HG03175 (cell line): ENCODE measurements around the gene RPS6KA4.

Source experiments
- ATAC-seq: cut with Tn5 transposase; IDR thresholded peaks from one replicate; pipeline ENCODE4 v1.9.1; 2021; ENCODE audit warnings: mild to moderate bottlenecking, moderate library complexity; ENCODE audit not compliant: unreplicated experiment

RPS6KA4 gene

DNA sequence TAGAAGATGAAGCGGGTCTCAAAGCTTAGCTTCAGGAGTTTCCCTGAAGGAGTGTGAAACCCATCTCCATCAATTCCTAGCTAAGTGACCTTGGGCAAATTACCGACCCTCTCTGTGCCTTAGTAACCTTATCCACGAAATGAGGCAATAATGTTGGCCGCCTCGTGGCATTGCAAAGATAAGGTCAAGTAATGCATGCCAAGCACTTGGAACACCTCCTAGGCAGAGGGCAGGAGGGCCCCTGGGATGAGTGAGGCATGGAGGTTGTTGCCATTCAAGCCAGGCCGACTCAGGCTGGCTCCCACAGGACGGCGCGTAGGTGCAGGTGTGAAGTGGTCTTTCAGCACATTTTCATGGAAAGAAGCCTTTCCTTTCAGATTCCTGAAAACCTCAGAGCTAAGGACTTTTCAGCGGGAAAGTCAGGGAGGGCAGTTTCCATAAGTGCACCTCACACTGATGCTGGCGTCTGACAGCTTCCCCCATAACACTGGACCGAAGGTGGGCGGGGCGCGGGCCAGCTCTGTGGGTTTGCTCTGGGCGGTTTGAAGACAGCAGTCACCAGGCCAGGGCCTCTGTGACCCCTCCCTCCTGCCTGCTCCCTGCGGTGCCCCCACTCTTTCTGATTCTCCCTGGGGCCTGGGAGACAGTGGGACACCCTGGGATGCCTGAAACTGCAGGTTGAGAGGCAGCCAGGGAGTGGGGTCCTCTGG is 25.2 kb downstream of the RPS6KA4 start:
- ATAC-seq: no peak

DNA sequence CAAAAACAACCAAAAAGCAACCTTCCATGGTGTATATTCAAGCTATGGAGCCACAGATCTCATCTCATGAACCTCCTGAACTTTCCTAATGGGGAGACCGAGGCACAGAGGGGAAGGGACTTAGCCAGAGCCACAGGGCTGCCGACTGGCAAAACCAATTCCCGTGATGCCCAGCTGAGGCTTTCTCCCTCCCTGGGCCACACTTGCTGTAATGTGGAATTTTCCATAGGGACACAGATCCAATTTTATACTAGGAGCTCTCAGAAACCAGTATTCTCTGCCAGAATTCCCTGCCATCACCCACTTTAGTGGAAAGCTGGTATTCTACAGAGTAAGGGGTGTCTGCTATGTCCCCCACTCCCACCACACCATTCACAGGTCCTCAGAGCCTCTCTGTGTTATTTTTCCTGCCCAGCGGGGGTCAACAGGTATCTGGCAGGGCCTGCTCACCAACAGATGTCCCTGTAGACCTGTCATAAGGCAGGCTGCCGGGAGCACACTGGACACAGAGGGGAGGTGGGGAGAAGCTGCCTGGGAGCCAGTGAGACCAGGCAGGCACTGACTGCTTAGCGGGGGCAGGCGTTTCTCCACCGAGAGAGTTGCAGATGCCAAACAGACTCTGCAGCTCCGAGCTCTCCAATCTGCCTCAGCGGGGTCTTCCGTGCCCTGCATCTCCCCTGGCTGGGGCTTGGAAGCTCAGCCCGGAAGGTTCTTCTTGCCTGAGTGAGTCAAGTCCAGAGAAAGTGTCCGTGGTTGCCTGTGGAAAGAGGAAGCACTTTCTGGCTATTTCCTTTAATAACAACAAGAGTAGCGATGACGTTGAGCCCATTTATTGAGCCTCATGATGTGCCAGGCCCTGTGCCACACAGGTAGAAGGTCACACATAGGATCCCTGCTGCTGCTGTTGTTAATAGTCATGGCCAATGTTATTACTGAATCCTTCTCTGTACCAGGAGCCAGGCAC is 26.3 kb downstream of the RPS6KA4 start:
- ATAC-seq: no peak

DNA sequence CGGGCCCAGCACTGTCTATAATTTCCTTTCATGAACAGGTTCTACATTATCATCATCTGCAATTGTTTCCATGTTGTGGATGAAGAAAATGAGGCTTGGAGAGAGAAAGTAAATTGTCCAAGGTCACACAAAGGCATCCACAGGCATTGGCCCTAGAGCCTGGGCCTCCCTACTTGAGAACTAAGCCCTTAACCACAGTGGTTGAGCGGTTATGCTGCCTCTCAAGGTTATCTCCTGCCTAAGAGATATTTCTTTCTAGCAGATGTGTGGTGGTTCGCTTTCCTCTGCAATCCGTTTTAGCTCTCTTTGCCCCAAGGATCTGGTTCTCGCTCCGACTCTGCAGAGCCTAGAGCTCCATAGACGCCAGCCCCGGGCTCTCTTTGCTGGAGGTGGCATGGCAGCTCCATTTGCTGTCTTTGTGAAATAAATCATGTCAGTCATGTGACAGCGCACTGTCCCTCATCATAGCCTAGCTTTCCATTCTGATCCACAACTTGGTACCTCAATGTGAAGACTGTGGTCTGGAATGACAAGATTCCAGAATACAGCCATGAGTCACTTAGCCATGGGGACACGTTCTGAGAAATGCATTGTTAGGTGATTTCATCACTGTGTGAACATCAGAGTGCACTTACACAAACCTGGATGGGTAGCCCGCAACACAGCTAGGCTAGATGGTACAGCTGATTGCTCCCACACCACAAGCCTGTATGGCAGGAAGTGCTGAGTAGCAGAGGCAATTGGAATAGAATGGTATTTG is 27.2 kb downstream of the RPS6KA4 start:
- ATAC-seq: no peak

DNA sequence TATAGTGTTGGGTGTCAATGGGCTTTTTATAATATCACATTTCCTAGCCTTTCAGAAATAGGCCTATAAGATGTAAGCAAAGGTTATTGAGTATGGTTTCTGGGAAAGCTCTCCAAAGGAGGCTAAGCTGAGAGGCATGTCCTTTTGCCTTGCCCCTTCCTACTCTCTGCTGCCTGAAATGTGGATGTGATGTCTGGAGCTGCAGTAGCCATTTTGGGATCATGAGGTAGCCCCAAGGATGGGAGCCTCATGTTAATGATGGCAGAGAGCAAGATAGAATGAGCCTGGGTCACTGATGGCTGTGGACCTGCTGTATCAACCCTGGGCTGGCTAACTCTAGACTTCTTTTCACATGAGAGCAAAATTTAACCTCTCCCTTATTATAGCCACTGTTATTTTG is 29.0 kb downstream of the RPS6KA4 start:
- ATAC-seq: no peak

DNA sequence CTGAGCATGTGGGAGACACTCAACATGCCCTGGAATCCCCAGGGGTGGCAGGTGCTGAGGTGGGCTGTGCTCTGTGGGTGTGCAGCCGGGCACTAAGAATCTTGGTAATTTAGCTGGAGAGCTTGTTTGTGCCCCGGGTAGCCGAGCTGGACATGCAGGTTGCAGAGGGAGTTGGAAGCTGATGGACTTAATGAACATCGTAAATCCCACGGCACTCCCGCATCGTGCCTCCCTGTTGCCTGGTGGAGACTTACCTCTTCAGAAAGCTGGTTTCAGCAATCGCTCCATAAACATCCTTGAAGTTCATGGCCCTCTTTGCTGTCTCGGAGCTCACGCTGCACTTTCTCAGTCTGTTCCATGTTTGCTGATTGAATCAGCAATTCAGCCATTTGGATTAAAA is 29.9 kb downstream of the RPS6KA4 start:
- ATAC-seq: no peak

DNA sequence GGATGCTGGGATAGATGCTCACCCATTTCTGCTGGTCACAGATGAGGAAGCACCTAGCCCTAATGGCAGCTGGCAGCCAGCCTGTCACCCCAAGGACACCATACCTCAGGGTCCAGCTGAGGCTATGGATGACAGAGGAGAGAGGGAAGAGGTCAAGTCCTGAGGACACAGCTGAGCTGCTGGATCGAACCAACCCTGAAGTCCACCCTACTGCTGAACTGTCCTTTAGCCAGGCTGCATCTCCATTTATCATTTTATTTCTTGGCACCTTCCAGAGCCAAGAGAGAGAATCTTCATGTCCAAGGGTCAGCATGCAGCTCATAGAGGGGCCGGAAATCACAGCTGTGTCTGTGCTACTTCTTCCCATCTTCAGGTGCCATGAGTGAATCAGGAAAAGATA is 30.9 kb downstream of the RPS6KA4 start:
- no peak for ATAC-seq

DNA sequence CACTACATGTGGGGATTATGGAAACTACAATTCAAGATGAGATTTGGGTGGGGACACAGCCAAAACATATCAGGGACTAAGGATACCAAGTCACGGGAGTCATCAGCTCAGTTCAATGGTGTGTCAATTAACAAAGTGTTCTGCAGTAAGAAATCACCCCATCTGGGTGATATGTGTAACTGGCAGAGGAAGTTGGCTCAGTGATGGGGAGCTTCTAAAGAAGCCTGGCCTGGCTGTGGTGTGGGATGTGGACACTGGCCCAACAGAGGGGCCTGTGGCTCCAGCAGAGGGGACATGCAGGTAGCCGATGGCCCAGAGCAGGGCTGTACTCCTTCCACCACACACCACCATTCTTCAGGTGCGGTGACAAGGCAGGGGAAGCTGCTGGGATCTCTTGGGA is 31.6 kb downstream of the RPS6KA4 start:
- no peak for ATAC-seq

DNA sequence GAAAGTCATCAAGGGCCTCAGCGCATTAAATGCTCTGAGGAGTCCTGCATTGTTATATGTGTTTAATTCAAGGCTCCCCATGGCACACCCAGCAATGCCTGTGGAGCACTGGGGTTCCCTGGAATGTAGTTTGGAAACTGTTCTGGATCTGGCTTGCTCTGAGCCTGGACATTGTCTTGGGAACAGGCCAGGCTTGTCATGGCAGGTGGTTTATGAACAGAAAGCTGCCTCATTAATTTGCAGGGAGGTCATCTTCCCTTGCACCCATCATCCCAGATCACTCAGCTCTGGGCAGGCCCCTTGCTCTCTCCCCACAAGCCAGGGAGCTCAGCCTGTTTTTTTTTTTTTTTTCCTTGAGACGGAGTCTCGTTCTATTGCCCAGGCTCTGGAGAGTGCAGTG is 32.9 kb downstream of the RPS6KA4 start:
- ATAC-seq: no peak

DNA sequence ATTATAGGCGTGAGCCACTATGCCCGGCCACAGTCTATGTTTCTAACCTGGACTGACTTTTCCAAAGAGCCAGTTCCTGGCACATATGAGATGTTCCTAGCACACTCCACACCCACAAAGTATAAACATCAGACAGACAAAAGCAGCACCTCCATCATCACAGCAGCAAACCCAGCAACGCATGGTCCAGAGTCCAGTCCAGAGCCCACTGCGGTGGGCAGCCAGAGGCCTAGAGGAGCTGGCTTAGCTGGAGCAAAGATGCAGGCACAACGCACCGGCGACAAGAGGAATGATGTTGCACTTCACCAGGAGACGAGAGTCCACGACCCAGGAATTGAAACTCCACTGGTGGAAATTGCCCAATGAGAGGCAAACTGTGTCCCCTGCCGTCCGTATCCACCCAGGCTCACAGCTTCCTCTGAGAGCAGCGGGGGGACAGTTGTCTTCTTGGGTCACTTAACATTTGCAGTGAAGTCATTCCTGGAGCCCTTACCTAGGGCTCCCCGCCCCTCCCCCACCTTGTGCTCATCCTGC is 36.6 kb downstream of the RPS6KA4 start:
- ATAC-seq: no peak

DNA sequence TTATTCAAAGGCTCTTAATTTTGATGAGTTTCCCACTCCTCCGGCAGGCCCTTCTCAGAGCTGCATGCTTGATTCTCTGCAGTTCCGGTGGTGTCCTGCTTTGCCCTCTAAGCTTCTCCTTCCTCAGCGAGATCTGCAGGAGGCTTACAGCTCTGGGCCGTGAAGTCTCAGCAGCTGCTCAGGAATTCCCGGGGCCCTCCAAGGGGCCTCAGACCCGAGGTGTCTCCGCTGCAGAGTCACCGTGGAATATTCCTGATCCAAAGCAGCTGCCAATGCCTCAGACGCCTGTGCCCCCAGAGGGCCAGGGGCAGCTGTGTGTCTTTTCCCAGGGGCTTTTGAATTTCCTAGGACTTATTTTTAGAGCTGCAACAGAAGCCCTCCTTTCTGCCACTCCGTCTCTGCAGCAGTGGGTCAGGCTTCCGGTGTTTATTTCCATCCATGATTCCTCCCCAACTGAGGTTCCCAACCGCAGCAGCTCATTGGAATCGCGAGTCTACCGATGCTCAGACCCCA is 37.2 kb downstream of the RPS6KA4 start:
- no peak for ATAC-seq

DNA sequence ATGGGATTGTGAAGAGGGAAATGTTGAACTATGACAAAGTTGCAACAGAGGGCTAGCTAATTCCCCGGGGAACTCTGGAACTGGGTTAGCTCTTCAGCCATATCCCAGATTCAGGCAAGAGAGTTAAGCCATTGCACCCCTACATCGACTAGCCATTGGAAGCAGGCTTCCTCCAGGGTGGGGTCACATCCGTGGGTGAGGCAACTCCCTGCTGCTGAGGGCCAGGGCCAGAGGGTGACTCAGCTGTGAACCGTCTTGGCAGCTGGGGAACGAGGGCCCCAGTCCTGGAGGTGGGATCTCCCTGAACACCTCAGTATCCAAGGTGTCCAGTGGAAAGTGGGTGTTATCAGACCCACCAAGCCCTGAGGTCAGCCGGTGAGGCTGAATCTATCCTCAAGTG is 41.1 kb downstream of the RPS6KA4 start:
- no peak for ATAC-seq

DNA sequence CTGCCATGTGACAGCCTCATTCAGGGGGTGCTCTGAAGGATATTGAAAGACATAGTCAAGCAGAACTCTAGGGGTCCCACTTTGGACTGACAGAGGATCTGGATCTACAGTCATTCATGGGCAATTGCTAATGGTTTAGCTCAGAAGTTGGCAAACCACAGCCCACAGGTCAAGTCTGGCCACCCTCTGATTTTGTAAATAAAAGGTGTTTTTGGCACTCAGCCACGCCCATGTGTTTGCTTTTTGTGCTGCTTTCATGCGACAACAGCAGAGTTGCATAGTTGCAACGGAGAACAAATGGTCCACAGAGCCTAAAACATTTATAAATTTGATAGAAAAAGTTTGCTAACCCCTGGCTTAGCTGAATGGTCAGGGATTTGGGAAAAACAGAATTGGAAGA is 41.7 kb downstream of the RPS6KA4 start:
- no peak for ATAC-seq

DNA sequence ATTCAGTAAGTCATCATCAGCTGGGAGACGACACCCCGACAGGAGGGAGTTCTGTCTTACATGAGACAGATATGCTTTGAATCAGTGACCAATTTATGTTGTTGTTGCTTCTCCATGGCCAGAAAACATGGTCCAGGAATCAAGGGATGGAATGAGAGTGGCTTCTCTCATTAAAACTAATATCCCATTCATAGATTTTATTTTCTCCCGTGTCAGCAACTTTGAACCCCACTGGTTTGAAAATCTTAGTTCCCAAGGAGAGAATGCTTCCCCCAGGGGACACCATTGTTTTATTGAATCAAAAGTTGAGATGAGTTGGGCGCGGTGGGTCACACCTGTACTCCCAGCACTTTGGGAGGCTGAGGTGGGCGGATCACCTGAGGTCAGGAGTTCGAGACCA is 42.8 kb downstream of the RPS6KA4 start:
- no peak for ATAC-seq

DNA sequence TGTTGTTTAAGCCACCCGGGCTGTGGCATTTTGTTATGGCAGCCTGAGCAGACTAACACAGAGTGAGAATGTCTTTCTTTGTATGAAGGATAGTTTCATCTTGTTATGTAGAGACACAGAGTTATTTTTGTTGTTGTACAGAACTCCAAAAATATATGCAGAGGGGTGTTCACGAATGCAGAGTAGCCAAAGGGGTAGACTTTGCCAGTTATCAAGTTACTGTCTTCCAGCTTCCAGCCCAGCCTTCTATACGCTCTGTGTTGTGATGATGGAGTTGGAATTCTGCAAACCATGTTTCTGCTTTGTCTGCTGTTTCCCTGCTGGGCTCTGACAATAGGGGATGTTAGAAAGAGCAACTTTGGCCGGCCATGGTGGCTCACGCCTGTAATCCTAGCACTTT is 44.1 kb downstream of the RPS6KA4 start:
- no peak for ATAC-seq

DNA sequence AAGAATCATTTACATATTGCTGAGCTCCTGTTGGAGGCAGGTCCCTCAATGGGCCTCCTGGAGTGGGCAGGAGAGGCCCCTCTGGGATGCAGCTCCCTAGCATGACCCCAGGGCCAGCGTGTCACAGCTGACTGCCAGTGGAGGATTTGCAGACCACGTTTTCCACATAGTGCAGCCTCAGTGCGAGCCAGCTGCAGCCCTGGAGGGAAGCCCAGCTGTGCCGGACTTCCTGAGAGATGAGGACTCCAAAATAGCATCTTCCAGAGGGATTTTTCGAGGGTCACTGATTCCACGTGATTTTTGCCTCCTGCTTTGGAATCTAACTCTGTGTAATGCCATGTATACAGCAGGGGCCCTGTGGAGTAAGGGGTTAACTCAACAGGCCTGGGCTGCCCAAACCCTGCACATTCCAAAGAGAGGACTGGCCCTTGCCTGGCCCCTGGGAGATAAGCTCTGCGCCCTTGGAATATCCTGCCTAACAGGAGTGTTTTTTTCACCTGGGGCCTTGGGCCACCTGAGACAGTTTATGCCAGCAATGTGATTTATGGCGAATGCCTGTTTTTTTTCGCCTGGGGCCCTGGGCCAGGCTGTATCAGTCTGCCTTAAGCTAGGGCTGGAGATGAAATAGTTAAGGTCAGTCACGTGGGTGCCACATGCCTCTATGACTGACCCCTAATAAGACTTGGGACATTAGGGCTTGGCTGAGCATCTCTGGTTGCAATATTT is 47.4 kb downstream of the RPS6KA4 start:
- ATAC-seq: no peak

DNA sequence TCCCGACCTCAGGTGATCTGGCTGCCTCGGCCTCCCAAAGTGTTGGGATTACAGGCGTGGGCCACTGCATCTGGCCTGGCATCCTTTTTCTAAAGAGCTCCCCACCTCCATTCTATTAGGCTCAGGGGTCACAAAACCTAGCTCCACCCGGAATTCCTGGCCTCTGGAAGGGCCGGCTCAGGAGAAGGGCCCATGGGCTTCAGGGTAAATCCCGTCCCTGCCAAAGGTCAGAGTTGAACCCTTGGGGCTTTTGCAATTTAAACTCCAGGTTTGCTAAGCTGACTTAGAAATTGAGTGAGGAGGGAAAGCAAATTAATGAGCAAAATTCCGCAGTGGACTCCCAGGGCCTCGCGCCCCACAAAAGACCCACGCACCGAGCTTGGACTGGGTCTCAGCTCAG is 48.3 kb downstream of the RPS6KA4 start:
- ATAC-seq: no peak

DNA sequence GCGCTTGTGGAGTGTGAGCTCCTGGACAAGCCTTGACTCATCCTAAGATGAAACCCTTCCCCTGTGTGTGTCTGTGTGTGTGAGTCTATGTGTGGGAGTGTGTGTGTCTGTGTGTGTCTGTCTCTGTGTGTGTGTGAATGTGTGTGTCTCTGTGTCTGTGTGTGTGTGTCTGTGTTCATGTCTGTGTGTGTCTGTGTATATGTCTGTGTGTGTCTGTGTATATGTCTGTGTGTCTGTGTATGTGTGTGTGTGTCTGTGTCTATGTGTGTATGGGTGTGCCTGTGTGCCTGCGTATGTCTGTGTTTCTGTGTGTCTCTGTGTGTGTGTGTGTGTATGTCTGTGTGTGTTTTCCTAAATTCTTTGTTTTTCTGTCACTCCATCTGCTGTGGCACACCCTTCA is 48.7 kb downstream of the RPS6KA4 start:
- ATAC-seq: no peak

DNA sequence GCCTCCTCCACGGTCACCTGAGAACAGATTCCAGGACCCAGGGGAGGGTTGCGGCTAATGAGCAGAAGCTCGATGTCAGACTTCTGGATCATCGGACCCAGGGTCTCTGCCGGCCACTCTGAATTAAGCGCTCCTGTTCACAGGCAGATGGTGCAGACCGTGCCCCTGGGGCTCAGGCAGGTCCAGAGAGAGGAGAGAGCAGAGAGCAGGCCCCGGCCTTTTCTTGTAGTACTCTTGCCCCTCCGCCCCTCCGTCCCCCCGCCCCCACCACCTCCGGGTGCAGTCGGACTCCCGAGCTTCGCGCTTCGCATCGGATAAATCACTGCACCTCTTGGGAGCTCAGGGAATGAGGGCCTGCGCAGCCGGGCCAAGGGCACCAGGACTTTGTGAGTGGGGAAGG is 50.3 kb downstream of the RPS6KA4 start:
- ATAC-seq: no peak

DNA sequence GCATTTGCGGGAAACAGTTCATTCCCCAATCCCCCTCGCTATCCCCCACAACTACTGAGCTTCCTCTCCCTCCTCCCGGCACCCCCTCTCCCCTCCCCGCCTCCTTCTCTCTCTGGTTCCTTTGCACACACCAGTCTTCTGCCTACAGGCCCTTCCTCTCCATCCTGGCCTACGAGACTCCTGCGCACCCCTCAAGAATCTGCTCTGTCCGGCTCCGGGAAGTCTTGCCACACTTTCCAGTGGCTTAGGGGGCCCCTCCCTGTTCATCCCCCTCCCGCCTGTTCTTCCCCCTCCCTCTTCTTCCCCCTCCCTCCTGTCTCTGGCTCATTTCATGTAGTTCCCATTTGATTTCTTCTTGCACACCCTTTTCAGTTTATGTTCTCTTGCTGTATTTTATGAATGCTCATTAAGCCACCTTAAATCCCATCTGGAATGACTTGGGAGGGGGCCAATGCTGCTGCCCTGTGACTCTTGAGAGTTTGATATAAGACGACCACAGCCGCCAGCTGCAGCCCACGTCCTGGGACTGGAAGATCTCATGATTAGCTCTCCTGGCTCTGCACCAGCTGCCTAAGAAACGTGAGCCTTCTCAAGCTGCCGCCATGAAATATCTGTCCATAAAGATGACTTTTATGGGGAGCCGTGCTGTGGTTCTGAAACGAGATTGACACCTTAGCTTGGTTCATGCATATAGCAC is 50.9 kb downstream of the RPS6KA4 start:
- ATAC-seq: no peak

DNA sequence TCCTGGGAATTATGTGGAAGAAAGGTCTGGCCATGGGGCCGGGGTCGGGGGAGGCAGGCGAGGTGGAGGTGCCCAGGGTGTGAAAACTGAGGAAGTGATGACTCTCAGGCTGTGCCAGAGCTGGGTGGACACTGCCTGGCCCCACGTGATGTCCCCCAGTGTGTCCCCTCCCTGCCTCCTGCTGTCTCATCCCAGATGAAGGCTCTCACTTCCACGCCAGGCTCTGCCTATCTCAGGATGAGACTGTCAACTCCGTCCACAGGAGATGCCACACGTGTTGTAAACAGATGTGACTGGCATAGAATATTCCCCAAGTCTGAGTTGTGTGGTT is 51.4 kb downstream of the RPS6KA4 start:
- ATAC-seq: no peak
